GM19351 (cell line): ENCODE data around the gene SPTBN5.

Experiments
- ATAC-seq: cut with Tn5 transposase; IDR thresholded peaks from one replicate; pipeline ENCODE4 v1.9.1; 2021; ENCODE audit warnings: mild to moderate bottlenecking, moderate library complexity; ENCODE audit not compliant: unreplicated experiment

Gene SPTBN5

GRCh38 chr15:41893422-41894250, at the start of gene SPTBN5:
TSS of gene SPTBN5 (minus strand) at chr15:41894053. CDS start at chr15:41893497, 556 bp downstream.
- ATAC-seq: no peak

- no peak for ATAC-seq
Measured at GRCh38 chr15:41942886-41943285, 49.0 kb upstream of the SPTBN5 start.

- no peak for ATAC-seq
Measured at GRCh38 chr15:41941644-41942415, 48.0 kb upstream of the SPTBN5 start.

GRCh38 chr15:41940441-41940857, 46.6 kb upstream of the SPTBN5 start:
- no peak for ATAC-seq

GRCh38 chr15:41939986-41940385, 46.1 kb upstream of the SPTBN5 start:
- no peak for ATAC-seq

GRCh38 chr15:41937568-41937923, 43.7 kb upstream of the SPTBN5 start:
- no peak for ATAC-seq

GRCh38 chr15:41936649-41937567, 43.1 kb upstream of the SPTBN5 start:
- ATAC-seq: no peak

DNA sequence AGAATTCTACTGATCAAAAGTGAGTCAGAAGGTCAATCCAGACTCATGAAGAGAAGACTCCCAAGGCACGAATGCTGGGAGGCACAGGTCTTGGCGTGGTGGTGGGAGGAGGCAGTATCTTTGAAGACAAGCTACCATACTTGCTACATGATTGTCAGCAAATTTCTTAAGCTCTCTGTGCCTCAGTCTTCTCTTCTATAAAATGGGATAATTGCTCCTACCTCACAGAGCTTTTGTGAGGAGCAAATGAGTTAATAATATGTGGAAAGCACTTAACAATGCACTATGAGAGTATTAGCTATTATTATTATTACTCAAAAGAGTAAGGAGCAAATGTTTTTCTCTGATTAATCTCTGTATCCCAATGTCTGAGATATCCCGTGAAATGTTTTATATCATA, 42.3 kb upstream of the SPTBN5 start:
- no peak for ATAC-seq

DNA sequence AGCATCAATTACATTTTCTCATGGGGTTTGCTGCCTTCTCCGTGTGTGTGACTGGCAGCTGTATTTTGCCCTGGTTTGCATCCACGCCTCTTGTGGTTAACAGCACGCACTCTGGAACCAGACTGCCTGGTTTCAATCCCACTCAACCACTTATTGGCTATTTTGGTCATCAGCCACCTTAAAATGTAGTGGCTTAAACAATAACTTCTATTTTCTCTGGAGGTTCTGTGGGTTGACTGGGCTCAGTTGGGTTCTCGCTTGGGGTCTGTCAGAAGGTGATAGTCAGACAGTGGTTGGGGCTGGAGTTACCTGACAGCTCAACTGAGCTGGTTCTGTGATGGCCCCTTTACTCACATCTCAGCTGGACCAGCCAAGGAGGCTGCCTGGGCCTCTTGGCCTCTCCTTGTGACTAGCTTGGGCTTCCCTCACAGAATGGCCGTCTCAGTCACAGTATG, 41.7 kb upstream of the SPTBN5 start:
- no peak for ATAC-seq

GRCh38 chr15:41934843-41935242, 41.0 kb upstream of the SPTBN5 start:
- ATAC-seq: no peak

DNA sequence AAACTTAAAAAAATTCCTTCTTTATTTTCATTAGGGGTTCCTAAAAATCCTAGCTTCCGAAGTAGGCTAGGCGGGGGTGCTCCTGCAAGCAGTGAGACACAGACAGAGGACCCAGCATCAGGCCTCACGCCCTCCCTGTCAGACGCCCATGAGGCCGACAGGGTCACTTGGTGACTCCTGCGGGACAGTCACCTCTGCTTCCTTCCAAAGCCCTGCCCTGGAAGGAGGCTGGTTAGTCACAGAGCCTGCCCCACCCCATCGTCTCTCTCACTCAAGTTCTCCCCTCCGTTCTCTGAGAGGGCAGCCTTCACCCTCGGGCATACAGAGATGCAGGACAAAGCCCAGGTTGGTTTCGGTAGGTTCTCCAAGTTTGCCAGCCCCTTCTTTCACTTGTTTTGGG, 39.9 kb upstream of the SPTBN5 start:
- no peak for ATAC-seq

- ATAC-seq: no peak
Measured at GRCh38 chr15:41933326-41933725, 39.5 kb upstream of the SPTBN5 start.

DNA sequence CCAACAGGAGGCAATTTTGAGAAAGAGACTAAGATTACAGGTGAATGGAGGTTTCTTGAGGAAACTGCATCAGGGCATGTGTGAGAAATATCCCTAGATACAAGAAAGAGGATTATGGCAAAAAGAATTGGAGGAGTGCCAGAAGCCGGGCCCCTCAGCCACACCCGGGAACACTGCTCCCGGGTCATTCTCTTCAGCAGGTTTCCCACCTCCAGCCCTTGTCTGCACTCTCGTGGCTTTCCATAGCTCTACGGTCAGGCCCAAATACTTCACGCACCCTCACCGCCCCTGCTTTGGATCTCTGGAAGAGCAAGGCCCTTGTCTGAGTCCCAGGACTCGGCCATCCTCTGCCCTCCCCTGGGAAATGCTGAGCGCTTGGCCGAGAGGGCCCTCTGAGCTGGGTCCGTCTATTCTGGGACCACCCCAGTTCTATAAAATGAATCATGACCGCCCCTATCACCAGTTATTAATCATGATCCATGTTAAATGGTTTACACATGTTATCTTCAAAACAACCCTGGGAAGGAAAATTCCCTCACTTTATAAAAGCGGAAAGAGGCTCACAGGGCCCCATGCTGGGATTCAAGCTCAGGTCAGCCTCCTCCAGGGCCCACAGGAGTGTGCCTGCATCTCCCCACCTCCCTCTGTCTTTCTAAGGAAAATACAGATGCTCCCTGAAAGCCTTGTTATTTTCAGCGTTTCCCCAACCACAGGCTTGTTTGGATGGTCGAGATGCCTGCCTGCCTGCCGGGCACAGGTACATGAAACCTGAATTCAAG, 38.8 kb upstream of the SPTBN5 start:
- no peak for ATAC-seq

- no peak for ATAC-seq
Measured at GRCh38 chr15:41932101-41932500, 38.2 kb upstream of the SPTBN5 start.

DNA sequence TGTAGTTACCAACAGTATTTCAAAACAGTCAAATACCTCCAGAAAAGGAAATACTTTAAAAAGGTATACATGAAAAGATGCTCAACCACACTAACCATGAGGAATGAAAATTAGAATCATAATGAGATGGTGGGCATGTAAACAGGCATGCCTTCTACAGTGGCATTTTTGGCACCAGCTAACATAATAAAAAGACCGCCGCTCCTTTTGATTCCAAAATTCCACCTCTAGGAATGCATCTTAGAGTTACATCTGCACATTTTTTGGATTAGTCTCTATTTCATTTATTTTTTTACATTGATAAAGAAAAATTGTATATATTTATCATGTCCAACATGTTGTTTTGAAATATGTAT, 37.0 kb upstream of the SPTBN5 start:
- no peak for ATAC-seq

DNA sequence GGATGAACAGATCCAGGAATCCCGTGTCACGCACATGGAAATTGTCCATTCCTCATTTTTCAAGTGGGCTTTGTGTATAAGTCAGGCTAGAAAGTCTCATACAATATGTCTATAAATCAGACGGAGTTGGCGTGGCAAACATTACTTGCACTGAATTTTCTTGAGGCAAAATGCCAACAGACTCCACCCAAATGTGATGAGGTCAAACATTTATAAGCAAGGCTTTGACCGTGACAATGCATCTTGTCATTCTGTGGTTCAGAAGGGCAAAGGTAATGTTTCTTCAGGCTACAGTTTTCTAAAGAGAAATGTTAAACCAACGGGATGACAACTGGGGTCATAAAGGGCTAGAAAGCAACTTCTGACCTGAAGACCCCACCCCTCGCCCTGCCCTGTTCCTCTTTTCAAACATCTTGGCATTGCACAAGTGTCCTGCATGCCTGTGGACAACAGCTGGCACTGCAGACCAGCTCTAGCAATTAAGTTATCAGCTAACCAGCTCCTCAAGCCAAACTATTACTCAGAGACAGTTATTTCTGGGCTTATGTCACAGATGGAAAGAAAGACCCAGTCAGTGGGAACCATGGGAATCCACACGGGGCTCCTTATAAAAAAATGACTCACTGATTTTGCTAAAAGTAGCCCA, 36.5 kb upstream of the SPTBN5 start:
- no peak for ATAC-seq

- ATAC-seq: peak; percentile 74
Measured at GRCh38 chr15:41928637-41929620, 35.1 kb upstream of the SPTBN5 start.

- no peak for ATAC-seq
Measured at GRCh38 chr15:41928100-41928499, 34.2 kb upstream of the SPTBN5 start.

GRCh38 chr15:41927536-41927935, 33.7 kb upstream of the SPTBN5 start:
- ATAC-seq: no peak
